ENCODE results near the gene NFX1.
"Not testable (repeated sequence)": the region's sequence is repeated elsewhere in the genome, so short reads cannot be mapped to it uniquely, and the experiment has no call there.

Gene NFX1

GRCh38 chr9:33320568-33321261, 30.4 kb downstream of the NFX1 start:
- Histone ChIP-seq H3K36me3 (replicated peaks) (peaks cover 42% of the 10 kb centered on the region), H3K27me3 (replicated peaks) (no peaks in the 10 kb centered on the region), H3K27ac (peak overlapping the region; percentile 96), H3K4me3 (ENCODE audit: low read depth, low read length) (no peak overlapping the region)
- in situ Hi-C loops (cut with HindIII; ENCODE audit: low pct_ligation_motif_present, low sequenced_read_pairs) = no loop called here
- no peak for TF ChIP-seq CTCF (IDR thresholded peaks at IDR 0.05; ENCODE audit: low read depth, low read length, missing control alignments)
- peak; percentile 90 for DNase-seq

GRCh38 chr9:33329117-33329563, 38.8 kb downstream of the NFX1 start:
- peak; percentile 85 for DNase-seq
- no peak for TF ChIP-seq CTCF (IDR thresholded peaks at IDR 0.05; ENCODE audit: low read depth, low read length, missing control alignments)
- no peaks in the 10 kb centered on the region for H3K27me3 ChIP-seq (replicated peaks)
- peak overlapping the region; percentile 74 for H3K27ac ChIP-seq
- H3K4me3 ChIP-seq (ENCODE audit: low read depth, low read length) = no peak overlapping the region
- in situ Hi-C loops (cut with HindIII; ENCODE audit: low pct_ligation_motif_present, low sequenced_read_pairs) = no loop called here
- H3K36me3 ChIP-seq (replicated peaks) = peaks cover 23% of the 10 kb centered on the region

GRCh38 chr9:33329979-33330378, 39.7 kb downstream of the NFX1 start:
- H3K27me3 ChIP-seq (replicated peaks) = no peaks in the 10 kb centered on the region
- peak; percentile 65 for DNase-seq
- H3K36me3 ChIP-seq (replicated peaks) = peaks cover 26% of the 10 kb centered on the region
- peak overlapping the region; percentile 74 for H3K27ac ChIP-seq
- in situ Hi-C loops (cut with HindIII; ENCODE audit: low pct_ligation_motif_present, low sequenced_read_pairs) = no loop called here
- TF ChIP-seq CTCF (IDR thresholded peaks at IDR 0.05; ENCODE audit: low read depth, low read length, missing control alignments) = no peak
- no peak overlapping the region for H3K4me3 ChIP-seq (ENCODE audit: low read depth, low read length)

- no peak for TF ChIP-seq CTCF (IDR thresholded peaks at IDR 0.05; ENCODE audit: low read depth, low read length, missing control alignments)
- in situ Hi-C loops (cut with HindIII; ENCODE audit: low pct_ligation_motif_present, low sequenced_read_pairs) = no loop called here
- no peak for DNase-seq
- Histone ChIP-seq H3K36me3 (replicated peaks) (peaks cover 29% of the 10 kb centered on the region), H3K27me3 (replicated peaks) (no peaks in the 10 kb centered on the region), H3K27ac (no peak overlapping the region), H3K4me3 (ENCODE audit: low read depth, low read length) (no peak overlapping the region)
Observed at GRCh38 chr9:33331377-33331891, 41.1 kb downstream of the NFX1 start.

- no peak for DNase-seq
- Histone ChIP-seq H3K27ac (no peak overlapping the region), H3K27me3 (replicated peaks) (no peaks in the 10 kb centered on the region), H3K4me3 (ENCODE audit: low read depth, low read length) (no peak overlapping the region), H3K36me3 (replicated peaks) (peaks cover 35% of the 10 kb centered on the region)
- in situ Hi-C loops (cut with HindIII; ENCODE audit: low pct_ligation_motif_present, low sequenced_read_pairs) = no loop called here
- TF ChIP-seq CTCF (IDR thresholded peaks at IDR 0.05; ENCODE audit: low read depth, low read length, missing control alignments) = no peak
Observed at GRCh38 chr9:33332011-33332410, 41.7 kb downstream of the NFX1 start.

GRCh38 chr9:33332956-33333355, 42.6 kb downstream of the NFX1 start:
- H3K27me3 ChIP-seq (replicated peaks); H3K4me3 ChIP-seq (ENCODE audit: low read depth, low read length); in situ Hi-C loops (cut with HindIII; ENCODE audit: low pct_ligation_motif_present, low sequenced_read_pairs): not testable (repeated sequence)
- peaks cover 39% of the 10 kb centered on the region for H3K36me3 ChIP-seq (replicated peaks)
- DNase-seq = peak; percentile 57
- peak overlapping the region; percentile 38 for H3K27ac ChIP-seq

Data from brain microvascular endothelial cell (primary cell).